OCI-LY7 (cell line): ENCODE measurements around the gene RPS27A. TPM values are rescaled to one million over a fixed set of nuclear protein-coding genes. Genes with fewer than 3 reads are reported as not detected.

Source experiments
- BruUV-seq: library from RNA; stranded (reverse); fragments of 400-500 nt; replicated peaks from 2 replicates; lab custom pipeline; 2021; lab: Mats Ljungman, UMichigan
- CTCF ChIA-PET: fragments of 300-600 bp; sonication (Branson Sonifier 250); formaldehyde crosslinking; loops from one replicate; lab custom pipeline; 2022; ENCODE audit warnings: antibody characterized with exemption; ENCODE audit not compliant: unreplicated experiment; lab: Charles Lee
- POLR2A ChIA-PET: fragments of 300-600 bp; sonication (Branson Sonifier 250); formaldehyde crosslinking; loops from one replicate; lab custom pipeline; 2022; ENCODE audit warnings: antibody characterized with exemption; lab: Charles Lee
- DNase-seq: peaks from one replicate; pipeline ENCODE4 v3.0.0-alpha.2; 2015; ENCODE audit warnings: low spot score
- H2AFZ ChIP-seq: fragments of 200-600 bp; sonication (generic), shearing (Covaris generic); 2 replicates; pipeline ENCODE4 v1.6.1; 2014; ENCODE audit warnings: mild to moderate bottlenecking, antibody characterized with exemption, low read length, moderate library complexity
- H3K27ac ChIP-seq: fragments of 200-600 bp; sonication (generic); 2 replicates; pipeline ENCODE4 v1.5.1; 2014; ENCODE audit warnings: mixed run types, low read depth, mild to moderate bottlenecking, moderate library complexity, low read length, inconsistent platforms; ENCODE audit not compliant: poor library complexity, severe bottlenecking
- H3K36me3 ChIP-seq: fragments of 200-600 bp; sonication (generic); 2 replicates; pipeline ENCODE4 v1.6.1; 2014; ENCODE audit warnings: mild to moderate bottlenecking, antibody characterized with exemption, low read length, moderate library complexity, mixed read lengths; ENCODE audit not compliant: insufficient read depth
- H3K4me1 ChIP-seq: fragments of 200-600 bp; sonication (generic); 2 replicates; pipeline ENCODE4 v1.5.1; 2014; ENCODE audit warnings: mild to moderate bottlenecking, low read length; ENCODE audit not compliant: insufficient read depth, poor library complexity, severe bottlenecking
- H3K4me2 ChIP-seq: fragments of 200-600 bp; sonication (generic); 2 replicates; pipeline ENCODE4 v1.6.1; 2014; ENCODE audit warnings: mild to moderate bottlenecking, low read length
- H3K4me3 ChIP-seq: fragments of 200-600 bp; sonication (generic); 2 replicates; pipeline ENCODE4 v1.5.1; 2014; ENCODE audit warnings: mild to moderate bottlenecking, low read depth, low read length; ENCODE audit not compliant: poor library complexity, severe bottlenecking
- H3K79me2 ChIP-seq: fragments of 200-600 bp; sonication (generic); 2 replicates; pipeline ENCODE4 v1.6.1; 2016; ENCODE audit warnings: low read depth, mild to moderate bottlenecking, low read length, moderate library complexity, mixed read lengths; ENCODE audit not compliant: insufficient read depth
- H3K9me2 ChIP-seq: fragments of 200-600 bp; sonication (generic); 2 replicates; pipeline ENCODE4 v1.6.1; 2016; ENCODE audit warnings: mild to moderate bottlenecking, low read length, mixed read lengths; ENCODE audit not compliant: insufficient read depth
- H3K9me3 ChIP-seq: fragments of 200-600 bp; sonication (generic); 2 replicates; pipeline ENCODE4 v1.6.1; 2014; ENCODE audit warnings: mild to moderate bottlenecking, mixed run types, low read length, mixed read lengths
- H4K20me1 ChIP-seq: fragments of 200-600 bp; sonication (generic); 2 replicates; pipeline ENCODE4 v1.6.1; 2014; ENCODE audit warnings: mild to moderate bottlenecking, antibody characterized with exemption, low read length, moderate library complexity, mixed read lengths; ENCODE audit not compliant: insufficient read depth
- CTCF ChIP-seq: fragments of 200-600 bp; sonication (generic); conservative IDR thresholded peaks from 2 replicates; pipeline ENCODE4 v1.5.1; 2014; ENCODE audit warnings: mild to moderate bottlenecking, antibody characterized with exemption, low read length, moderate library complexity, mixed read lengths
- EZH2phosphoT487 ChIP-seq: fragments of 200-600 bp; sonication (generic); IDR thresholded peaks from 2 replicates; pipeline ENCODE4 v1.6.1; 2018; ENCODE audit warnings: low read depth, borderline replicate concordance, mild to moderate bottlenecking, mixed run types, antibody characterized with exemption, low read length, moderate library complexity, mixed read lengths
- intact Hi-C: fragments of 100-400 bp; cut with micrococcal nuclease; formaldehyde crosslinking; loops from one replicate; pipeline ENCODE4 v1.10.0; 2022; ENCODE audit not compliant: unreplicated experiment
- total RNA-seq, 2 experiments: library from RNA; depleted of rRNA in 1 of 2; stranded (reverse); fragments of >200 nt in 1 of 2; shearing (Covaris generic) in 1 of 2; gene quantifications; 2 replicates each; pipeline ENCODE4 v1.2.3, GENCODE V29; 2014 to 2022

Gene RPS27A
- total RNA-seq, 2 experiments from 2014 or later = 1,456 to 1,716 TPM

DNA sequence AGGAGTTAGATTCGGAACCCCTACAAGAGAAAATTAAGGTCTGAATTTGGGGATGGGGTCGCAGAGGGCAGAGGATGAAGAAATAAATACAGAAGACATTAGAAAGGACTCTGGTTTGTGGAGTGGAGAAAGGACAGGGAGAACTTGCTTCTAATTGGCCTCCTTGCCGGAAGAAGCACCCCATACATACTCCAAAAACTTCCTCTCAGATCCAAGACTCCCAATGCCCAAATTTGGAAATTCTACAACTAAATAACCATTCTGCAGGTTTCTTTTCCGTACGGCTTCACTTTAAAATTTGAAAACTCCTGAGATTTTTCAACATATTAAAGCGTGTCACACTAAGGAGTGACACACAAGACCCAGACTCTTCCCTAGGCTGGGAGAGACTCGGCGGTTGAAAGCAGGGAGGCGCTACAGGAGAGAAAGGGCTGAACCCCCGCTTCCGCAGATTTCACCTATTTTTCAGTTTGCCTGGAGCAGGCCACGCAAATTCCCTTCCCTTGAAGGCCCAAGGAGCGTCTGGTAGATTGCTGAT is 873 bp upstream of the RPS27A start:
- TSS peak; percentile 70 for BruUV-seq
- peaks cover 63% of the 10 kb centered on the region for H3K79me2 ChIP-seq
- TF ChIP-seq EZH2phosphoT487 (no peak), CTCF (no peak)

GRCh38 chr2:55232863-55233657 is 572 bp downstream of the RPS27A start:
- ChIA-PET CTCF (interaction anchor here (0.7 to 0.9 kb wide), 2 partner anchors 199 to 286 kb away, joined by 3 read pairs; partner anchors contain the start of gene CFAP36), POLR2A (interaction anchor here (0.5 to 0.8 kb wide), 4 partner anchors 8 to 380 kb away, joined by 3 read pairs; no protein-coding TSS in a partner anchor)
- DNase-seq = peak; percentile 60
- Histone ChIP-seq H4K20me1 (peaks cover 23% of the 10 kb centered on the region; the same call in 1 of the 2 replicates), H2AFZ (peak overlapping the region; percentile 75; the same call in 1 of the 2 replicates), H3K9me2 (no peaks in the 10 kb centered on the region), H3K79me2 (peaks cover 52% of the 10 kb centered on the region), H3K27ac (peak overlapping the region; percentile 80), H3K9me3 (no peaks in the 10 kb centered on the region), H3K36me3 (peaks cover 54% of the 10 kb centered on the region), H3K4me1 (peaks cover 30% of the 10 kb centered on the region), H3K4me2 (peak overlapping the region; percentile 87), H3K4me3 (peak overlapping the region; percentile 94)
- intact Hi-C loops = no loop called here
- TF ChIP-seq EZH2phosphoT487 = no peak
- TF ChIP-seq CTCF = no peak
- BruUV-seq = TSS peak; percentile 71

More for the DNA sequence above, 873 bp upstream of the RPS27A start:
- H3K9me3 ChIP-seq = no peaks in the 10 kb centered on the region
- peak overlapping the region; percentile 94 for H3K4me3 ChIP-seq
- DNase-seq = no peak
- intact Hi-C loops = no loop called here
- H4K20me1 ChIP-seq = peaks cover 23% of the 10 kb centered on the region; the same call in 1 of the 2 replicates
- ChIA-PET CTCF (no interaction called here), POLR2A (interaction anchor here (0.9 kb wide), 1 partner anchor 22 kb away, joined by 3 read pairs; no protein-coding TSS in a partner anchor)
- peak overlapping the region; percentile 75 for H2AFZ ChIP-seq
- H3K4me2 ChIP-seq = peak overlapping the region; percentile 86
- H3K27ac ChIP-seq = peak overlapping the region; percentile 80
- H3K4me1 ChIP-seq = peaks cover 35% of the 10 kb centered on the region
- H3K36me3 ChIP-seq = peaks cover 47% of the 10 kb centered on the region
- no peaks in the 10 kb centered on the region for H3K9me2 ChIP-seq

DNA sequence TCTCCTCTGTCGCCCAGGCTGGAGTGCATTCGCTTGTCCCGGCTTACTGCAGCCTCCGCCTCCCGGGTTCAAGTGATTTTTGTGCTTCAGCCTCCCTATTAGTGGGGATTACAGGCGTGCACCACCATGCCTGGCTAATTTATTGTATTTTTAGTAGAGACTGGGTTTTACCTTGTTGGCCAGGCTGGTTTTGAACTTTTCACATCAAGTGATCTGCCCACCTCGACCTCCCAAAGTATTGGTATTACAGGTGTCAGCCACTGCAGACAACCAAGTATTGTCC is 1.1 kb downstream of the RPS27A start:
- Histone ChIP-seq H3K36me3 (peaks cover 60% of the 10 kb centered on the region), H3K79me2 (peaks cover 48% of the 10 kb centered on the region), H3K4me2 (peak overlapping the region; percentile 87), H3K4me1 (peaks cover 24% of the 10 kb centered on the region), H4K20me1 (peaks cover 23% of the 10 kb centered on the region; the same call in 1 of the 2 replicates), H3K9me2 (no peaks in the 10 kb centered on the region), H3K27ac (peak overlapping the region; percentile 80), H3K4me3 (peak overlapping the region; percentile 94), H3K9me3 (no peaks in the 10 kb centered on the region), H2AFZ (no peak overlapping the region)
- POLR2A ChIA-PET = no interaction called here
- intact Hi-C loops = no loop called here
- TF ChIP-seq CTCF (no peak), EZH2phosphoT487 (no peak)
- CTCF ChIA-PET = no interaction called here
- no TSS peak for BruUV-seq
- DNase-seq = no peak
